ENCODE measurements around the gene SPI1. TPM values are rescaled to one million over a fixed set of nuclear protein-coding genes. Genes with fewer than 3 reads are reported as not detected.

Gene SPI1
- total RNA-seq, 1 experiment from 2014 or later: 0.22 TPM

GRCh38 chr11:47329431-47329986 lies 48.8 kb downstream of the SPI1 start:
- TF ChIP-seq EZH2 (IDR thresholded peaks at IDR 0.05; ENCODE audit: low read length, unreplicated experiment): no peak
- TF ChIP-seq EZH2phosphoT487 (IDR thresholded peaks at IDR 0.05; ENCODE audit: borderline replicate concordance, low read length): no peak
- no peak for TF ChIP-seq CTCF (conservative IDR thresholded peaks at IDR 0.05; ENCODE audit: low read depth, low read length)
- H2AFZ ChIP-seq (ENCODE audit: low read length): no peak overlapping the region
- ChIA-PET POLR2A (ENCODE audit: unreplicated experiment) (no interaction called here), CTCF (interaction anchor here (0.6 kb wide), 1 partner anchor 12 kb away, joined by 4 read pairs; no protein-coding TSS in a partner anchor)
- H3K9me3 ChIP-seq (ENCODE audit: low read length): no peaks in the 10 kb centered on the region
- ATAC-seq: no peak
- H3F3A ChIP-seq (ENCODE audit: low read length, unreplicated experiment): no peaks in the 10 kb centered on the region
- no peaks in the 10 kb centered on the region for H3K4me1 ChIP-seq (ENCODE audit: insufficient read depth, low read length)
- no peaks in the 10 kb centered on the region for H3K36me3 ChIP-seq (ENCODE audit: low read depth, low read length)
- TSS peak; percentile 23 for BruUV-seq (replicated peaks)
- no peak overlapping the region for H3K9ac ChIP-seq (ENCODE audit: low read length)
- H3K27ac ChIP-seq (ENCODE audit: low read length): no peak overlapping the region
- no peaks in the 10 kb centered on the region for H3K79me2 ChIP-seq (ENCODE audit: low read length)
- H3K27me3 ChIP-seq (ENCODE audit: low read length): no peaks in the 10 kb centered on the region
- intact Hi-C loops (cut with micrococcal nuclease): no loop called here
- H3K9me2 ChIP-seq (replicated peaks; ENCODE audit: low read length): no peaks in the 10 kb centered on the region
- no peaks in the 10 kb centered on the region for H4K20me1 ChIP-seq (ENCODE audit: low read length)
- H3K4me3 ChIP-seq (ENCODE audit: low read length): no peak overlapping the region
- H3K4me2 ChIP-seq (ENCODE audit: low read length): no peak overlapping the region
- no peak for DNase-seq

GRCh38 chr11:47328449-47329390 lies 49.6 kb downstream of the SPI1 start:
- H3K27me3 ChIP-seq (ENCODE audit: low read length): no peaks in the 10 kb centered on the region
- H3F3A ChIP-seq (ENCODE audit: low read length, unreplicated experiment): no peaks in the 10 kb centered on the region
- intact Hi-C loops (cut with micrococcal nuclease): no loop called here
- H3K36me3 ChIP-seq (ENCODE audit: low read depth, low read length): no peaks in the 10 kb centered on the region
- no peak overlapping the region for H2AFZ ChIP-seq (ENCODE audit: low read length)
- no peaks in the 10 kb centered on the region for H4K20me1 ChIP-seq (ENCODE audit: low read length)
- H3K9me2 ChIP-seq (replicated peaks; ENCODE audit: low read length): no peaks in the 10 kb centered on the region
- ChIA-PET POLR2A (ENCODE audit: unreplicated experiment) (no interaction called here), CTCF (interaction anchor here (0.6 kb wide), 1 partner anchor 12 kb away, joined by 4 read pairs; no protein-coding TSS in a partner anchor)
- no peak for TF ChIP-seq EZH2phosphoT487 (IDR thresholded peaks at IDR 0.05; ENCODE audit: borderline replicate concordance, low read length)
- TF ChIP-seq EZH2 (IDR thresholded peaks at IDR 0.05; ENCODE audit: low read length, unreplicated experiment): no peak
- TF ChIP-seq CTCF (conservative IDR thresholded peaks at IDR 0.05; ENCODE audit: low read depth, low read length): no peak
- no peak for DNase-seq
- no peak overlapping the region for H3K4me3 ChIP-seq (ENCODE audit: low read length)
- ATAC-seq: no peak
- H3K79me2 ChIP-seq (ENCODE audit: low read length): no peaks in the 10 kb centered on the region
- BruUV-seq (replicated peaks): no TSS peak
- no peak overlapping the region for H3K27ac ChIP-seq (ENCODE audit: low read length)
- no peaks in the 10 kb centered on the region for H3K9me3 ChIP-seq (ENCODE audit: low read length)
- no peak overlapping the region for H3K4me2 ChIP-seq (ENCODE audit: low read length)
- H3K9ac ChIP-seq (ENCODE audit: low read length): no peak overlapping the region
- H3K4me1 ChIP-seq (ENCODE audit: insufficient read depth, low read length): no peaks in the 10 kb centered on the region

GRCh38 chr11:47327949-47328348 lies 50.4 kb downstream of the SPI1 start:
- Histone ChIP-seq H3K9me3 (ENCODE audit: low read length) (no peaks in the 10 kb centered on the region), H3K27ac (ENCODE audit: low read length) (no peak overlapping the region), H3K36me3 (ENCODE audit: low read depth, low read length) (no peaks in the 10 kb centered on the region), H3K27me3 (ENCODE audit: low read length) (no peaks in the 10 kb centered on the region), H4K20me1 (ENCODE audit: low read length) (no peaks in the 10 kb centered on the region), H3K9me2 (replicated peaks; ENCODE audit: low read length) (no peaks in the 10 kb centered on the region), H3K4me3 (ENCODE audit: low read length) (no peak overlapping the region), H2AFZ (ENCODE audit: low read length) (no peak overlapping the region), H3K4me2 (ENCODE audit: low read length) (no peak overlapping the region), H3K4me1 (ENCODE audit: insufficient read depth, low read length) (no peaks in the 10 kb centered on the region), H3K79me2 (ENCODE audit: low read length) (no peaks in the 10 kb centered on the region), H3F3A (ENCODE audit: low read length, unreplicated experiment) (no peaks in the 10 kb centered on the region), H3K9ac (ENCODE audit: low read length) (no peak overlapping the region)
- POLR2A ChIA-PET (ENCODE audit: unreplicated experiment): no interaction called here
- CTCF ChIA-PET: no interaction called here
- TF ChIP-seq EZH2phosphoT487 (IDR thresholded peaks at IDR 0.05; ENCODE audit: borderline replicate concordance, low read length) (no peak), EZH2 (IDR thresholded peaks at IDR 0.05; ENCODE audit: low read length, unreplicated experiment) (no peak), CTCF (conservative IDR thresholded peaks at IDR 0.05; ENCODE audit: low read depth, low read length) (no peak)
- no TSS peak for BruUV-seq (replicated peaks)
- DNase-seq: no peak
- ATAC-seq: no peak
- intact Hi-C loops (cut with micrococcal nuclease): no loop called here

All from PC-3 (cell line).